Progenitor cell of endocrine pancreas (in vitro differentiated cells): ENCODE results near the gene NCOA7. TPM values are rescaled to one million over a fixed set of nuclear protein-coding genes. Genes with fewer than 3 reads are reported as not detected.
A peak's percentile ranks its signal among the peaks of the same experiment; 100 is the strongest.

Source experiments
- DNase-seq: peaks from one replicate; pipeline ENCODE4 v3.0.0; 2021; ENCODE audit warnings: low spot score; ENCODE audit not compliant: unreplicated experiment
- H3K27ac Mint-ChIP-seq: 2 replicates; pipeline ENCODE4 v1.8.0; 2021; ENCODE audit warnings: mild to moderate bottlenecking, moderate library complexity, mixed read lengths
- H3K27me3 Mint-ChIP-seq: 2 replicates; pipeline ENCODE4 v1.8.0; 2021; ENCODE audit warnings: mixed read lengths
- H3K36me3 Mint-ChIP-seq: 2 replicates; pipeline ENCODE4 v1.8.0; 2022; ENCODE audit warnings: mixed read lengths; ENCODE audit not compliant: insufficient read depth
- H3K4me1 Mint-ChIP-seq: 2 replicates; pipeline ENCODE4 v1.8.0; 2021; ENCODE audit warnings: low read depth, mixed read lengths
- H3K4me3 Mint-ChIP-seq: 2 replicates; pipeline ENCODE4 v1.8.0; 2021; ENCODE audit warnings: low read depth, mild to moderate bottlenecking, moderate library complexity, mixed read lengths
- H3K9me3 Mint-ChIP-seq: 2 replicates; pipeline ENCODE4 v1.8.0; 2021; ENCODE audit warnings: low read depth, mixed read lengths
- total RNA-seq: library from RNA; stranded (reverse); gene quantifications from 2 replicates; pipeline ENCODE4 v1.2.1, GENCODE V29; 2021
- TF ChIP-seq, protein P1 (sequence below): fragments of 200-600 bp; sonication (generic); IDR thresholded peaks from one replicate; pipeline ENCODE4 v1.5.0; 2021; ENCODE audit warnings: antibody characterized with exemption, mild to moderate bottlenecking; ENCODE audit not compliant: unreplicated experiment

The NCOA7 gene
- total RNA-seq, 1 donor from 2014 or later = 18.0 TPM

DNA sequence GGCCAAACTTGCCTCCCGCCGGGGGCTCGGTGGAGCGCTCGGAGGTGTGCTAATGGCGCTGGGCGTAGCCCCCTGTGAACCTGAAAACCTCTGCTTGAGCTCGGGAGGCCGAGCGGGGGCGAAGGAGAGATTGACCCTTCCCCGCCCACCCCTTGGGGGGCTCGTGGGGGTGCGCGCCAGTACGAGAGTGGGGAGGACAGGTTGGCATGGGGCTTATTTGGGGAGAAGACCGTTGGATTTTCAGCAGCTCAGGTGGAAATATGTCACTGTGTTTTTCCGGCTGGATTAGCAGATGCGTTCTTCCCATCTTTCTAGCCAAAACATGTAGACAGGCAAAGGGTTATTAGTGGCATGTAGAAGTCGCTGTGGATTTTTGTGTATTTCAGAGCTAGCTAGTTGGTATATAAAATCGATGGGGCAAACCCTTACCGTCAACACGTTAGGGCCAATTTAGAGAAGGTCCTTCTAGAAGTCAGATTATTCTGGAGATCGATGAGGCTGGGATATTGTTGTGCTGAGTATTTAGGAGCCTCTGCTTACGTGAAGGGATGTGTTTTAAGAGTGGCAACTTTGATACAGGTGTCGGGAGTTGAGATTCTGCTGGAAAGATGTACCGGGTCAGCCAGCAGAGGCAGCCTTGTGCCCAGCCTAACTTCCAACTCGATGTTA lies 525 bp downstream of the NCOA7 start:
- H3K4me1 Mint-ChIP-seq = peaks cover 16% of the 10 kb centered on the region
- no peaks in the 10 kb centered on the region for H3K36me3 Mint-ChIP-seq
- TF ChIP-seq, protein P1, sequence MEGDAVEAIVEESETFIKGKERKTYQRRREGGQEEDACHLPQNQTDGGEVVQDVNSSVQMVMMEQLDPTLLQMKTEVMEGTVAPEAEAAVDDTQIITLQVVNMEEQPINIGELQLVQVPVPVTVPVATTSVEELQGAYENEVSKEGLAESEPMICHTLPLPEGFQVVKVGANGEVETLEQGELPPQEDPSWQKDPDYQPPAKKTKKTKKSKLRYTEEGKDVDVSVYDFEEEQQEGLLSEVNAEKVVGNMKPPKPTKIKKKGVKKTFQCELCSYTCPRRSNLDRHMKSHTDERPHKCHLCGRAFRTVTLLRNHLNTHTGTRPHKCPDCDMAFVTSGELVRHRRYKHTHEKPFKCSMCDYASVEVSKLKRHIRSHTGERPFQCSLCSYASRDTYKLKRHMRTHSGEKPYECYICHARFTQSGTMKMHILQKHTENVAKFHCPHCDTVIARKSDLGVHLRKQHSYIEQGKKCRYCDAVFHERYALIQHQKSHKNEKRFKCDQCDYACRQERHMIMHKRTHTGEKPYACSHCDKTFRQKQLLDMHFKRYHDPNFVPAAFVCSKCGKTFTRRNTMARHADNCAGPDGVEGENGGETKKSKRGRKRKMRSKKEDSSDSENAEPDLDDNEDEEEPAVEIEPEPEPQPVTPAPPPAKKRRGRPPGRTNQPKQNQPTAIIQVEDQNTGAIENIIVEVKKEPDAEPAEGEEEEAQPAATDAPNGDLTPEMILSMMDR = peak; percentile 62
- peak overlapping the region; percentile 87 for H3K27ac Mint-ChIP-seq
- no peak for DNase-seq
- H3K9me3 Mint-ChIP-seq = no peaks in the 10 kb centered on the region
- H3K4me3 Mint-ChIP-seq = peak overlapping the region; percentile 80
- H3K27me3 Mint-ChIP-seq = no peaks in the 10 kb centered on the region

DNA sequence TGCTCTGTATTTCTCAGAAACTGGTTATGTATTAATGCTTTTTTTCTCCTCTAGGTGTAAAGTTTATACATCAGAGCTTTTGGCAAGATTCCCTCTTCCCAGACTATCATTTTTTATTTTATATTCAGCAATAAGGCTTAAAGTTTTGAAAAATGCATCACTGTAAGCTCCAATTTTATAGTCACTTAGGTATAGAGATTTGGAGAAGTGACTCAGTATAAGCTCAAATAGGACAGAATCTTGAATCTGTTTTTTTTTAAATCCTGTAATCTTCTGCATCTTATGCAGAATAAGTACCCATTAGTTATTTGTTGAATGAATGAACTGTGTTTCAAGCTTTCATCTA lies 1.0 kb downstream of the NCOA7 start:
- Mint-ChIP-seq H3K27ac (peak overlapping the region; percentile 87), H3K4me3 (peak overlapping the region; percentile 80), H3K36me3 (no peaks in the 10 kb centered on the region)

DNA sequence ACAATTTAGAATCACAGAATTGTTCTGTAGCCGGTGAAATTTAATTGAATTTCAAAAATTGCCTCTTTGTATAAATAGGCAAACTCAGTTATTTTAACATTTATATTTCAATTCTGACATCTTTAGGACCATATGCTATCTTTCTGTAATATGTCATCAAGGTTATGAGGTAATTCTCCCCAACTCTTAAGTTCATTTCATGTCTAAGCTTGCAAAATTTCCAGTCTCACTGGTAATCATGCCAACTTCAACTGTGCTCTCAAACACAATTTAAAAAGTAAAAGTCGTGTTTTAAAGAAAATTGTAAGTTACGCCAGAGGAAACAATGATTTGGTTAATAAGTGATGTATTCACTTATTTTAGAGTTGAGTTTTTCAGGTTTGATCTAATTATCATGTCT lies 1.4 kb downstream of the NCOA7 start:
- Mint-ChIP-seq H3K9me3 (no peaks in the 10 kb centered on the region), H3K27ac (no peak overlapping the region), H3K27me3 (no peaks in the 10 kb centered on the region)

More for the DNA sequence above, 1.0 kb downstream of the NCOA7 start:
- no peak for DNase-seq
- TF ChIP-seq, protein P1 = no peak
- no peaks in the 10 kb centered on the region for H3K27me3 Mint-ChIP-seq
- H3K4me1 Mint-ChIP-seq = peaks cover 16% of the 10 kb centered on the region
- H3K9me3 Mint-ChIP-seq = no peaks in the 10 kb centered on the region

DNA sequence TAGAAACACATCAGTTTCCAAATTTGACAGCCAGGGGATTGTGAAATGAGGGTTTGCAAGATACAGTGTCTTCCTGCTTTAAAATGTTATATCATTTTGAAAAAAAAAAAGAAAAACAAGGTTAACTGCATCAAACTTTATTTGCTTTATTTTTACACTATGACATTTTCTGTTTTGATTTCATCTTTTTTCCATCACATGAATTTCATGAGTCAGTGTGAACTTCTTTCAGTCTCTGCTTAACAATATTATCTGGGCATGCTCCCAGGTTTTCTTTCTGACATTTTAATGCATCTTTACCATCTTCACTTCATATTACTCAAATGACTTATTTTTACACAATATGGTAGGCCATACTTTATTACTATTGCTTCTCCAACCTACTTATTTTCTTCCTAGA lies 1.9 kb downstream of the NCOA7 start:
- Mint-ChIP-seq H3K27ac (no peak overlapping the region), H3K36me3 (no peaks in the 10 kb centered on the region), H3K4me1 (peaks cover 24% of the 10 kb centered on the region), H3K27me3 (no peaks in the 10 kb centered on the region), H3K4me3 (no peak overlapping the region), H3K9me3 (no peaks in the 10 kb centered on the region)
- DNase-seq = no peak
- TF ChIP-seq, protein P1 = no peak

More for the DNA sequence above, 1.4 kb downstream of the NCOA7 start:
- Mint-ChIP-seq H3K36me3 (no peaks in the 10 kb centered on the region), H3K4me1 (peaks cover 19% of the 10 kb centered on the region), H3K4me3 (no peak overlapping the region)
- no peak for DNase-seq
- TF ChIP-seq, protein P1 = no peak

DNA sequence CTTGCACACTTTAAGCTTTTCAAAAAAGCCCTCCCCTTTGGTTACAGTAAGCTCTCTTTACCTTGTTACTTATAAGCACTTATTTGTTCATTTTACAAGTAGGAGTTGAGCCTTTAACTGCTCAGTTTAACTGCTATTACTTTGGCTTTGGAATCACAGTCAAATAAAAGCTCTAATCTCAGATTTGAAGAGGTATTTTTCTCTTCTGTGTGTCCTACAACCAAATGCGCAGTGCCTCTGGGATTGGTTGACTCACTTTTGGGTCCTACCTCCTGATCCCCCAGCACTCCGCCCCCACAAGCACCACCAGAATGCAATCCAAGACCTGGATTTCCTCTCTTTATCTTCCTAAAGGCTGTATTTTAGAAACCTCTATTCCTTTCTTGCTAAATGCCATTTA lies 2.5 kb downstream of the NCOA7 start:
- Mint-ChIP-seq H3K27ac (no peak overlapping the region), H3K4me1 (peaks cover 30% of the 10 kb centered on the region), H3K9me3 (no peaks in the 10 kb centered on the region), H3K4me3 (no peak overlapping the region), H3K27me3 (no peaks in the 10 kb centered on the region), H3K36me3 (no peaks in the 10 kb centered on the region)
- TF ChIP-seq, protein P1 = no peak
- no peak for DNase-seq
